Measurements from ENCODE around the gene SYCN.

Gene SYCN

GRCh38 chr19:39203372-39204341 lies at the start of gene SYCN:
Gene SYCN (minus strand): TSS chr19:39204263. CDS start chr19:39204254, 9 bp downstream.
- no peak for TF ChIP-seq CTCF (IDR thresholded peaks at IDR 0.05)
- no peak within 1 kb of the TSS for H3K4me3 ChIP-seq
- H3K9me3 ChIP-seq: no peaks in the 10 kb centered on the region
- intact Hi-C loops (cut with DNase I; ENCODE audit: low total_unique reads): no loop called here
- DNase-seq: no peak
- no peaks in the 10 kb centered on the region for H3K4me1 ChIP-seq
- H3K27me3 ChIP-seq: peaks cover 0 to 85% of the 10 kb centered on the region in 2 donors
- no peaks in the 10 kb centered on the region for H3K36me3 ChIP-seq
- no peak within 1 kb of the TSS for H3K27ac ChIP-seq

GRCh38 chr19:39253374-39254149 lies 49.5 kb upstream of the SYCN start:
- no peak for TF ChIP-seq CTCF (IDR thresholded peaks at IDR 0.05)
- DNase-seq: no peak
- H3K27ac ChIP-seq: no peak overlapping the region
- peaks cover 0 to 52% of the 10 kb centered on the region in 2 donors for H3K27me3 ChIP-seq
- H3K9me3 ChIP-seq: no peaks in the 10 kb centered on the region
- H3K4me3 ChIP-seq: no peak overlapping the region
- H3K4me1 ChIP-seq: no peaks in the 10 kb centered on the region
- H3K36me3 ChIP-seq: no peaks in the 10 kb centered on the region
- intact Hi-C loops (cut with DNase I; ENCODE audit: low total_unique reads): no loop called here

- Histone ChIP-seq H3K36me3 (no peaks in the 10 kb centered on the region), H3K4me1 (peaks cover 0 to 7% (median 3%) of the 10 kb centered on the region in 4 donors), H3K4me3 (no peak overlapping the region), H3K9me3 (no peaks in the 10 kb centered on the region), H3K27ac (no peak overlapping the region), H3K27me3 (peaks cover 0 to 59% of the 10 kb centered on the region in 2 donors)
- TF ChIP-seq CTCF (IDR thresholded peaks at IDR 0.05): no peak
- intact Hi-C loops (cut with DNase I; ENCODE audit: low total_unique reads): no loop called here
- no peak for DNase-seq
Measured at GRCh38 chr19:39252458-39252857, 48.4 kb upstream of the SYCN start.

GRCh38 chr19:39251846-39252245 lies 47.8 kb upstream of the SYCN start:
- Histone ChIP-seq H3K27me3 (peaks cover 0 to 60% of the 10 kb centered on the region in 2 donors), H3K36me3 (no peaks in the 10 kb centered on the region), H3K4me1 (peaks cover 0 to 13% (median 5%) of the 10 kb centered on the region in 4 donors), H3K9me3 (no peaks in the 10 kb centered on the region), H3K4me3 (no peak overlapping the region), H3K27ac (no peak overlapping the region)
- intact Hi-C loops (cut with DNase I; ENCODE audit: low total_unique reads): no loop called here
- no peak for DNase-seq
- no peak for TF ChIP-seq CTCF (IDR thresholded peaks at IDR 0.05)

- no peak for DNase-seq
- peaks cover 0 to 55% of the 10 kb centered on the region in 2 donors for H3K27me3 ChIP-seq
- no peaks in the 10 kb centered on the region for H3K36me3 ChIP-seq
- no peaks in the 10 kb centered on the region for H3K9me3 ChIP-seq
- H3K27ac ChIP-seq: no peak overlapping the region
- H3K4me1 ChIP-seq: peaks cover 0 to 13% (median 5%) of the 10 kb centered on the region in 4 donors
- no peak overlapping the region for H3K4me3 ChIP-seq
- intact Hi-C loops (cut with DNase I; ENCODE audit: low total_unique reads): no loop called here
- TF ChIP-seq CTCF (IDR thresholded peaks at IDR 0.05): no peak
Measured at GRCh38 chr19:39251081-39251480, 47.0 kb upstream of the SYCN start.
